HT1080 (cell line): ENCODE results near the gene FOXP1. TPM values are rescaled to one million over a fixed set of nuclear protein-coding genes. Genes with fewer than 3 reads are reported as not detected.

Source experiments
- DNase-seq: peaks from one replicate; pipeline ENCODE4 v3.0.0-alpha.2; 2015; ENCODE audit warnings: low read depth
- total RNA-seq: library from RNA; depleted of rRNA; stranded (reverse); fragments of >200 nt; shearing (Covaris generic); gene quantifications from 2 replicates; pipeline ENCODE4 v1.2.3, GENCODE V29; 2014

The FOXP1 gene
- total RNA-seq, 1 experiment from 2014 or later = 65.9 TPM

- no peak for DNase-seq
Observed at GRCh38 chr3:71488391-71488809, 95.1 kb downstream of the FOXP1 start.

- DNase-seq = no peak
Observed at GRCh38 chr3:71487418-71487817, 96.1 kb downstream of the FOXP1 start.

GRCh38 chr3:71486831-71487230, 96.7 kb downstream of the FOXP1 start:
- DNase-seq = no peak

- no peak for DNase-seq
Observed at GRCh38 chr3:71485896-71486295, 97.6 kb downstream of the FOXP1 start.

GRCh38 chr3:71484452-71484851, 99.1 kb downstream of the FOXP1 start:
- DNase-seq = no peak

- no peak for DNase-seq
Observed at GRCh38 chr3:71484047-71484446, 99.5 kb downstream of the FOXP1 start.

- no peak for DNase-seq
Observed at GRCh38 chr3:71482771-71483170, 100.8 kb downstream of the FOXP1 start.

GRCh38 chr3:71478568-71478967, 105.0 kb downstream of the FOXP1 start:
- DNase-seq = peak; percentile 50

GRCh38 chr3:71476950-71477349, 106.6 kb downstream of the FOXP1 start:
- DNase-seq = no peak

- DNase-seq = no peak
Observed at GRCh38 chr3:71469138-71469435, 114.4 kb downstream of the FOXP1 start.

GRCh38 chr3:71468311-71469137, 115.0 kb downstream of the FOXP1 start:
- DNase-seq = no peak

- no peak for DNase-seq
Observed at GRCh38 chr3:71466483-71466882, 117.0 kb downstream of the FOXP1 start.

GRCh38 chr3:71465371-71466036, 118.0 kb downstream of the FOXP1 start:
- DNase-seq = no peak

- DNase-seq = no peak
Observed at GRCh38 chr3:71464613-71465012, 118.9 kb downstream of the FOXP1 start.

- DNase-seq = no peak
Observed at GRCh38 chr3:71463617-71464016, 119.9 kb downstream of the FOXP1 start.

- no peak for DNase-seq
Observed at GRCh38 chr3:71462586-71462985, 120.9 kb downstream of the FOXP1 start.

GRCh38 chr3:71461749-71462483, 121.6 kb downstream of the FOXP1 start:
- no peak for DNase-seq

- DNase-seq = no peak
Observed at GRCh38 chr3:71461114-71461513, 122.4 kb downstream of the FOXP1 start.

GRCh38 chr3:71458895-71459294, 124.6 kb downstream of the FOXP1 start:
- DNase-seq = no peak

GRCh38 chr3:71456826-71457225, 126.7 kb downstream of the FOXP1 start:
- no peak for DNase-seq

GRCh38 chr3:71456156-71456555, 127.4 kb downstream of the FOXP1 start:
- peak; percentile 20 for DNase-seq
